Fibroblast of villous mesenchyme (primary cell): ENCODE measurements around the gene VPS13D. TPM values are rescaled to one million over a fixed set of nuclear protein-coding genes. Genes with fewer than 3 reads are reported as not detected.

Source experiments
- DNase-seq: peaks from one replicate; pipeline ENCODE4 v3.0.0-alpha.2; 2010; ENCODE audit warnings: low read depth
- H3K4me3 ChIP-seq: 2 replicates; pipeline ENCODE4 v1.5.1; 2011; ENCODE audit warnings: low read depth, mild to moderate bottlenecking, low read length
- total RNA-seq: library from RNA; depleted of rRNA; stranded (reverse); fragments of >200 nt; gene quantifications from 2 replicates; pipeline ENCODE4 v1.2.3, GENCODE V29; 2012
- TF ChIP-seq, protein P1 (sequence below): IDR thresholded peaks from 2 replicates; pipeline ENCODE4 v1.5.1; 2012; ENCODE audit warnings: low read depth, mild to moderate bottlenecking, low read length; ENCODE audit not compliant: insufficient read depth

VPS13D gene
- total RNA-seq, 1 donor, result 55.3 TPM

GRCh38 chr1:12345350-12346217 lies 115.8 kb downstream of the VPS13D start:
- TF ChIP-seq, protein P1, sequence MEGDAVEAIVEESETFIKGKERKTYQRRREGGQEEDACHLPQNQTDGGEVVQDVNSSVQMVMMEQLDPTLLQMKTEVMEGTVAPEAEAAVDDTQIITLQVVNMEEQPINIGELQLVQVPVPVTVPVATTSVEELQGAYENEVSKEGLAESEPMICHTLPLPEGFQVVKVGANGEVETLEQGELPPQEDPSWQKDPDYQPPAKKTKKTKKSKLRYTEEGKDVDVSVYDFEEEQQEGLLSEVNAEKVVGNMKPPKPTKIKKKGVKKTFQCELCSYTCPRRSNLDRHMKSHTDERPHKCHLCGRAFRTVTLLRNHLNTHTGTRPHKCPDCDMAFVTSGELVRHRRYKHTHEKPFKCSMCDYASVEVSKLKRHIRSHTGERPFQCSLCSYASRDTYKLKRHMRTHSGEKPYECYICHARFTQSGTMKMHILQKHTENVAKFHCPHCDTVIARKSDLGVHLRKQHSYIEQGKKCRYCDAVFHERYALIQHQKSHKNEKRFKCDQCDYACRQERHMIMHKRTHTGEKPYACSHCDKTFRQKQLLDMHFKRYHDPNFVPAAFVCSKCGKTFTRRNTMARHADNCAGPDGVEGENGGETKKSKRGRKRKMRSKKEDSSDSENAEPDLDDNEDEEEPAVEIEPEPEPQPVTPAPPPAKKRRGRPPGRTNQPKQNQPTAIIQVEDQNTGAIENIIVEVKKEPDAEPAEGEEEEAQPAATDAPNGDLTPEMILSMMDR, result no peak
- no peak overlapping the region for H3K4me3 ChIP-seq
- no peak for DNase-seq

GRCh38 chr1:12346483-12347151 lies 116.8 kb downstream of the VPS13D start:
- no peak overlapping the region for H3K4me3 ChIP-seq
- no peak for DNase-seq
- TF ChIP-seq, protein P1, result no peak

GRCh38 chr1:12348113-12348512 lies 118.3 kb downstream of the VPS13D start:
- no peak for DNase-seq
- TF ChIP-seq, protein P1, result no peak
- no peak overlapping the region for H3K4me3 ChIP-seq

DNA sequence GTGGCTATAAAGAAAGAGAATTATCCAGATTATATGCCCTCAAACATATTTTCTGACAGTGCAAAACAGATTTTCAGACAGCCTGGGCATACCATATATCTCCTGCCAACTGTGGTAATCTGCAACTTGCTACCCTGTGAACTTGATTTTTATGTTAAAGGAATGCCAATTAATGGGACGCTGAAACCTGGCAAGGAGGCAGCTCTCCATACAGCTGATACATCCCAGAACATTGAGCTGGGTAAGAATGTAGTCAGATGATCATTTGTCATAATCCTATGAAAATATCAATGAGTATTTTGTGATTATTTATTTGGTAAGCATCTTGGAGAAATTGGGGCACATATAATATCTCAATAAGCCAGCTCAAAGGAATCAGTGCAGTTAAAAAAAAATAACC lies 124.2 kb downstream of the VPS13D start:
- TF ChIP-seq, protein P1, result no peak
- no peak for DNase-seq

DNA sequence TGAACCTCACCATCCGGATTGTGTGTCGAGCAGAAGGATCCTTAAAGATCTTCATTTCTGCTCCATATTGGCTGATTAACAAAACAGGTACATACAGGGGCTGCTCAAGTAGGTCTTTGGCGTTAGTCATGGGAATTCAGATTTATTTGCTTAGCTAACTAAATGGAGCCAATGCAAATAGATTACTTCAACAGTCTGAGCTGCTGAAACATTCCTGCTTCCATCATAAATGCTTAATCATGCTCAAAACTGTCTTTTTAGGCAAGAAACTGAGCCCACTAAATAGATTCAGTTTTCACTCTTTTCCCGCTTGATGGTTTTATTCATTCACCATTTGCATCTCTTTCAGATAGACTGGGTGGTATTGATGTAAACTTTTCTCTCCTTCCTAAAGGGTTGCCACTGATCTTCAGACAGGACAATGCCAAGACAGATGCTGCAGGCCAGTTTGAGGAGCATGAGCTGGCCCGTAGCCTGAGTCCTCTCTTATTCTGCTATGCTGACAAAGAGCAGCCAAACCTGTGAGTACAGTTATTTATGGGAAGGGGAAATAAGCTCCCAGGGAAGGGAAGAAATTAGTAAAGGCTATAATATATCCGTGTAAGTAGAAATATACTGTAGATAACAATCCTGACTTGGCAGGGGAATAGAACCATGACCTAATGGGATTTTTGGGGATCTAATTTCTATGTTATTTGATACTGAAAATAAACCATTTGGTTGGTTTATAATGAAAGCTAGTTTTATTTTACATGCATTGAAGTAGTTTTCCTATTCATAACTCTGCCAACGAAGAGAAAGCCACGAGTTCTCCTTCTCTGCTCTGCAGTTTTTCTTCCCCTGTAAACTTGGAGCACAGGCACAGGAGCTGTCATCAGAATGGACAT lies 126.4 kb downstream of the VPS13D start:
- TF ChIP-seq, protein P1, result no peak
- no peak for DNase-seq
- no peak overlapping the region for H3K4me3 ChIP-seq

More for the DNA sequence above, 124.2 kb downstream of the VPS13D start:
- no peak overlapping the region for H3K4me3 ChIP-seq

- H3K4me3 ChIP-seq, result no peak overlapping the region
- no peak for DNase-seq
- TF ChIP-seq, protein P1, result no peak
Measured at GRCh38 chr1:12358499-12358898, 128.7 kb downstream of the VPS13D start.
